Measurements from ENCODE around the gene SFSWAP.
A peak's percentile ranks its signal among the peaks of the same experiment; 100 is the strongest.

Gene SFSWAP

DNA sequence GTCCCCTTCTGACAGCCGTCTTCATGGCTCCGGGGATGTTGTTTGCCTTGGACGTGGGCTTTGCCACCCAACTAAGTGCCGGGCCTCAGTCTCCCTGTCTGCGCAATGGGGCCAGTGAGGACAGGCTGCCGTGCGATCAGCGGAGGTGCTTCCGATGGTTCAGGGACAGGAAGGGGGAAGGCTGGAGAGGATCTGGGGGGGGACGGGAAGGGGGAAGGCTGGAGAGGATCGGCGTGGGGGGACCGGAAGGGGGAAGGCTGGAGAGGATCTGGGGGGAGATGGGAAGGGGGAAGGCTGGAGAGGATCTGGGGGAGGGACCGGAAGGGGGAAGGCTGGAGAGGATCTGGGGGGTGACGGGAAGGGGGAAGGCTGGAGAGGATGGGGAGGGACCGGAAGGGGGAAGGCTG, 120.7 kb downstream of the SFSWAP start:
- 0 out of 2 replicates have a peak, but pooled peaks have one; percentile 5 for TF ChIP-seq POLR2A (IDR thresholded peaks at IDR 0.05; ENCODE audit: low read depth, low read length)
- DNase-seq (ENCODE audit: insufficient read length, low spot score): peak; percentile 63
- FAIRE-seq: no peak

DNA sequence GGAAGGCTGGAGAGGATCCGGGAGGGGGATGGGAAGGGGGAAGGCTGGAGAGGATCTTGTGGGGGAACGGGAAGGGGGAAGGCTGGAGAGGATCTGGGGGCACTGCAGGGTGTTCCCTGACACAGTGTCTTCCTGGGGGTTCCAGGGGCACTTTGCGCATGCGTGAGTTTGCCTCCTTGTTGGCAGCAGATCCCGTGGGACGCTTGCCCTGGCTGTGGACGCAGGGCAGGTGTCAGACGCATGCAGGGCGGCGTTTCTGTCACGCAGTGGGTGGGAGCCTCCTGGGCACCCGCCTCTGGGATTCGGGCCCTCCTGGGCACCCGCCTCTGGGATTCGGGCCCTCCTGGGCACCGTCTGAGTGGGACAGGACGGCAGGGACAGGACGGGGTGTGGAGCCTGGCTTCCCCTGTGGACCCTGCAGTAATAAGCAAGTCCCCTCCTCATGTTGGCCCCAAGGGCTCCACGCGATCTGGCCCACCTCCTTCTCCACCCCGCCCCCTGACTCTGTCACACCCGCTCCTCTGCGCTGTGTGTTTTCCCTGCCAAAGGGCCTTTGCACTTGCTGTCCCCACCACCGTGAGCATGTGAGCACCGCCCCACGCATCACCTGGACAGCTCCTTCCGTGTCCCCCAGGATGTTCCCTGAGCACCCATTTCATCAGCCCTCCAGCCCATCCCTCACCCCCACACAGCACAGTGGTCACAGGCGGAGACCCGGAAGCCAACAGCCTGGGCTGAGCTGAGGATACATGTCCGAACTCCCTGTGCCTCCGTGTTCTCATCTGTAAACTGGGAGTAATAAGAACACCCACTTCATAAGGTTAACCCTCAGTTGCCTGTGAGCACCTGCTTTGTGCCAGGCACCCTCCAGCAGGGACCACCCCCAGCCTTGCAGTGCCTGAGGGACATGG, 121.7 kb downstream of the SFSWAP start:
- TF ChIP-seq POLR2A (IDR thresholded peaks at IDR 0.05; ENCODE audit: low read depth, low read length): no peak; the same call in 1 of the 2 replicates
- no peak for FAIRE-seq
- DNase-seq (ENCODE audit: insufficient read length, low spot score): peak; percentile 91

DNA sequence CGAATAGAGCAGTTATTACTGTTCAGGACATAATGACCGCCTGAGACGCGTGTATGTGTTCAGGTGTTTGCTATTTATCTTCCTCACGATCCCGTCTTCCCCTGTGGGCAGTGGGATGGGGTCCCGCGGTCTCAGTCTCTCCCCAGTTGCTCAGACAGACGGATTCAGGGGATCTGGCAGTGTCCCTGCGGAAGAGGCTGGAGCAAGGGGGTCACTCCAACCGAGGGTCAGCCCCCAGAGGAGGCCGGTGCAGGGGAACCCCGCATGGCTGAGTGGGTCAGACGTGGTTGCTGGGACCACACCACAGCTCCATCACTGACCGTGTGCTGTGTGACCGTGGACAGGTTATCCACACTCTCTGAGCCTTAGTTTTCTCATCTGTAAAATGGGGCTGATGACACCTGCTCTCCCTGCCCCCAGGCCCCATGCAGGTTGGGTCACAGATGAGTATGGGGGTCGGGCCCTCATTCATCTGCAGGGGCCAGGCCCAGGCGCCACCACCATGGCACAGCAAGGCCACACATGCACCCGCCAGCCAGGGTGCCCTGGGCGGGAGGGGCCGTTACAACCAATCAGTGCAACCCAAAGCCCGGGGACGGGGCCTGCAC, 122.5 kb downstream of the SFSWAP start:
- TF ChIP-seq POLR2A (IDR thresholded peaks at IDR 0.05; ENCODE audit: low read depth, low read length): no peak
- no peak for DNase-seq (ENCODE audit: insufficient read length, low spot score)
- FAIRE-seq: no peak

DNA sequence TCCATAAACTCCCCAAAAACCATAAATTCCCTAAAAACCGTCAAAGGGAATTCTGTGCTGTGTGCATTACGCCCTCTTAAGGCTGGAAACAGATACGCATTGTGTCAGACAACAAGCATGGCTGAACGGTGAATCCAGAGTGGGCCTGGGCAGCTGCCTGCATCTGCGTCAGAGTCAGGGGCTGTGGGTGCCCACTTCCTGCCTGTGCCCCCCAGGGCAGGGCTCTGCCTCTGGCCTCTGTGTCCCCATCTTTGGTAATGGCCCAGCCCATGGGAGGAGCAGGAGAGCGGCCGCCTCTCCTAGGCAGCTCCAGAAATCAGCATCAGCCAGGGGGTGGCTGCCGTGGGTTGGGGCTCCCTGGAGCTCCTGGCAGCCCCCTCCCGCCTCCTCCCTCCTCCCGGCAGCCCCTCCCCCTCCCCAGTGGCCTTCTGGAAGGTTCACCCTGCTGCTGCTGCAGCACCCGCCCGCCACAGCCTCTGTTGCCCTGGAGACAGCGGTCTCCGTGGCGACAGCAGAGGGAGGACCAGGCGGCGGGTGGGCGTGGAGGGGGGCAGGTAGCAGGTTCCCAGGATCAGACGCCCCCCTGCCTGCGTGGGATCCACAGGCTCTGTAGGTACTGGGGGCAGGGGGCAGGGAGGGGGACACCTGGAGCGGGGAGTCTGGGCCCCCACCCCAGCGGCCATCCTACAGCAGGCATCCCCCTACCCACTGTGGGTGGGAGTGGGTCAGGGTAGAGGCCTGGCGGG, 123.2 kb downstream of the SFSWAP start:
- no peak for FAIRE-seq
- no peak for DNase-seq (ENCODE audit: insufficient read length, low spot score)
- no peak for TF ChIP-seq POLR2A (IDR thresholded peaks at IDR 0.05; ENCODE audit: low read depth, low read length)

DNA sequence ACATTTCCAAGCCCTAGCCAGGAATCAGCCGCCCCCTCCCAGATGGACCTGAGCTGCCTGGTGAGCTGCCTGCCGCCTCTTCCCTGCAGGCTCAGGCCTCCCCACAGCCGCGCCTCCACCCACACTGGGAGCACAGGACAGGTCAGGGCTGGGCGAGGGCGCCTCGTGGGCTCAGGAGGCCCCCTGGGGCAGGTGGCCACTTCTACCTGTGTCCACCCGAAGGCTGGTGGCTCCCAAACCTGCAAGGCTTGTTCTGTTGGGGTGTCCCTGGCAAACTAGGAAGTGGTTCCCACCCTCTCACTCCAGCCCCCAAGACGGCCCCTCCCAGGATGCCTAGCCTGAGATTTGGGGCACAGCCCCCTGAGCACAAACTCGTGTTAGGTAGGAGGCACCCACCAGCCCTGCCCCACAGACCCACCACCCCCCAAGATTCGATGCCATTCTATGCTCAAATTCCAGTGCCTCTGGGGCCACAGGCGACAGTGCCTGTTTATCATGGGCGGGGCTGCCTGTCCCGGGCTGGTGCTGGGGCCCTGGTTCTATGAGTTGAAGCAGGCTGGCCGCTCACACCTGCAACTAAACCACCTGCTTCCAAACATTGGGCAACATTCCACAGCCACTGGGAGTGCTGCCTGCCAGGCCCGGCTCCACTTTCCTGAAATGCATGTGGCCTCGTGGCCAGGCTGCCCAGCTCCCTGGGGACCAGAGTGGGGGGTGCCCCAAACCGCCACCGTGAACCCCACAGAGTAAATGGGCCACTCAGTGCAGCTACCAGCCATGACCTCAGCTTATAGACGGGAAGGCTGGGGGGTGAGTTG, 124.1 kb downstream of the SFSWAP start:
- DNase-seq (ENCODE audit: insufficient read length, low spot score) (no peak), FAIRE-seq (no peak)
- TF ChIP-seq POLR2A (IDR thresholded peaks at IDR 0.05; ENCODE audit: low read depth, low read length): no peak

DNA sequence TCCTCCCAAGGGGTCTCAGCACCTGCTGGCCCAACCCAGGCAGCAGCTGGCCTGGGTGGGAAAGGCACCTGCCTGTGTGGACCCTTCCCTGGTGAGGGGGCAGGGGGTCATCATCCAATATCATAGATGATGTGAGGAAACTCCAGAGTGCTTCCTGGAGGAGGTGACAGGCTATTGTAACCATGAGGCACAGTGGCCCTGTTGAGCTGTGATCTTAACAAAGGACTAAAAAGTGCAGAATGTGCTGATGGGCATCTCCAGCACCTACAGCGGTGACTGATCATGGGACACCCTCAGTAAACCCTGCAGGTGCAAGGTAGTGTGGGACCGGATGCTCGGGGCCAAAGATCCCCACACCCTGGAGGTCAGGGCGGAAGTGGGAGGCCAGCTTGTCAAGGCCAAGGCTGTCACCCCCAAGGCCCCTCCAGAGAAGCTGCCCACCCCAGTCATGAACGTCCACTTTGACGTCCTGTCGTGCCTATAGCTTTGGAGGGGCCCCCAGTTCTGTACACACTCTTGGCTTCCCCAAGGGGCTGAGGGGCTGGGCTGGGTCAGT, 124.8 kb downstream of the SFSWAP start:
- no peak for DNase-seq (ENCODE audit: insufficient read length, low spot score)
- TF ChIP-seq POLR2A (IDR thresholded peaks at IDR 0.05; ENCODE audit: low read depth, low read length): no peak
- FAIRE-seq: no peak

DNA sequence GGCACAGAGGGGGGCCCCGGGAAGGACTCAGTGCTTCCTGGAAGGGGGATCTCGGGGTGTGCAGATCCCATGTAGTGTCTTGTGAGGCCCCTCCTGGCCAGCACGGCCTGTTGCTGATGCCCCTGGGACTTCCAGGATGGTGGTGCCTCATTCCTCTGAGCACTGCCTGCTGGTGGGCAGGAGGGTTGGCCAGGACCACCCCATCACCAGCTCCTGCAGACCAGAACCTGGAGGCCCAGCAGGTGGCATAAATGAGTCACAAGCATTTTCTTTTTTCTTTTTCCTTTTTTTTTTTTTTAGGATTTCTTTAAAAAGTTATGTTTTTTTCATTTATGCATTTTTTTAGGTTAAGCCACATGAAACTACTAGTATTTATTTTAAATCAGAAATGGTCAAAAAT, 125.3 kb downstream of the SFSWAP start:
- no peak for TF ChIP-seq POLR2A (IDR thresholded peaks at IDR 0.05; ENCODE audit: low read depth, low read length)
- FAIRE-seq: no peak

DNA sequence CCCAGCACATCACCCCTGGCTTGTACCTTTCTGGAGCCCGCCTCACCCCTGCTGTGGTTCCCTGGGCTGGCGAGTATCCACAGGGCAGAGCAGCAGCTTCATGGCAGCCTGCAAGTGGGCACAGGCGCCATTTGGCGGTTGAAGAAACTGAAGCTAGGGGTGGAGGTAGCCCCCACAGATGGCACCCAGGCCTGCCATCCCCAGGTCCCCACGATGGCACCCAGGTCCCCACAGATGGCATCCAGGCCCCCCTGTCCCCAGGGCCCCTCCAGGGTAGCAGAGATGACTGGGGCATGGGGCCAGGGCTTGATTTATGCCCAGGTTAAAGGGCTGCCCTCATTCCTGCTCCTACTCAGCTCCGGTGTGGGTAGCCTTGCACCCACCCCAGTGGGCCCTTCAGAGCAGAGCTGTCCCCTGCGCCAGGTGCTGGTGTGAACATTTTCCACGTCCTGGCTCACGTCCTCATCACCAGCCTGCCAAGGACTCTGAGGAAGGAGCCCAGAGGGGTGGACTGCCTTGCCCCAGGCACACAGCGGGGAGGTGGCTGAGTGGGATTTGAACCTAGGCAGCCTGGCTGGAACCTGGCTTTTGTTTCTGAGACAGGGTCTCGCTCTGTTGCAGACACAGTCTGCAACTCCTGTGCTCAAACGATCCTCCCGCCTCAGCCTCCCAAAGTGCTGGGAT, 126.0 kb downstream of the SFSWAP start:
- no peak for FAIRE-seq
- no peak for DNase-seq (ENCODE audit: insufficient read length, low spot score)
- no peak for TF ChIP-seq POLR2A (IDR thresholded peaks at IDR 0.05; ENCODE audit: low read depth, low read length)

More for the DNA sequence above, 125.3 kb downstream of the SFSWAP start:
- no peak for DNase-seq (ENCODE audit: insufficient read length, low spot score)

DNA sequence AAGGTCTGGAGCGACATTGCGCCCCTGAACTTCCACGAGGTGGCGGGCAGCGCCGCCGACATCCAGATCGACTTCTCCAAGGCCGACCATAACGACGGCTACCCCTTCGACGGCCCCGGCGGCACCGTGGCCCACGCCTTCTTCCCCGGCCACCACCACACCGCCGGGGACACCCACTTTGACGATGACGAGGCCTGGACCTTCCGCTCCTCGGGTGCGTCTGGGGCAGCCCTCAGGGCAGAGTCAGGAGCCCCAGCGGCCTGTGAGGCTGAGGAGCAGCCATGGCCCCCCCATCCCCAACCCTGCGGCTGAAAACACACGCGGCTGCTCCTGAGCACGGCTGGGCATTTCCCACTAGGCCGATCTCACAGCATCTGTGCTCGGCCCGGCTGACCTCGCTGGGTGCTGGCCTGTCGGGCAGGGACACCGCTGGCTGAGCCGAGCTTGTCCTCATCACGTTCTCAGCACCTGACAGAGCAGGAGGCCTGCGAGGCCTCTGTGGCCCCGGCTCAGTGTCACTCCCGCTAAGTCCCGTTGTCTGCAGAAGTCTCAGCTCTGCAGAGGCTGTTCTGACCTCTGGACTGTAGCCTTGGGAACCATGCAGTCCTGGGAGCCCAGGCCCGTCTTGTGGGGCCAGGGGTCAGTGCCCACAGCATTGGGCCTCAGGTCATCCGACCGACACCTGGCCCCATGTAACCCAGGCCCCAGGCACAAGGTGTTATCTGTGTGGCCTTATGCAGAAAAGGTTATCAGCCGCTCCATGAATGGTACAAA, 129.9 kb downstream of the SFSWAP start:
- DNase-seq (ENCODE audit: insufficient read length, low spot score) (no peak), FAIRE-seq (no peak)
- TF ChIP-seq POLR2A (IDR thresholded peaks at IDR 0.05; ENCODE audit: low read depth, low read length): no peak

DNA sequence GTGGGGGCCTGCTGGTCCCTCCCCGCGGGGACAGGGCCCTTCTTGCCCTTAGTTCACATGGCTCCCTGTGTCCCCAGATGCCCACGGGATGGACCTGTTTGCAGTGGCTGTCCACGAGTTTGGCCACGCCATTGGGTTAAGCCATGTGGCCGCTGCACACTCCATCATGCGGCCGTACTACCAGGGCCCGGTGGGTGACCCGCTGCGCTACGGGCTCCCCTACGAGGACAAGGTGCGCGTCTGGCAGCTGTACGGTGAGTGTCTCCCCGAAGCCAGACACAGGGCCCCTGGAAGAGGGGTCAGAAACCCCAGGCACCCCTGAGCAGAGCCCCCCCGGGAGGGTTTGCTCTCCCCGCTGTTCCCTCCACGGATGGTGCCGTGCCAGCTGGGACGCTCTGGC, 130.7 kb downstream of the SFSWAP start:
- FAIRE-seq (no peak), DNase-seq (ENCODE audit: insufficient read length, low spot score) (no peak)
- no peak for TF ChIP-seq POLR2A (IDR thresholded peaks at IDR 0.05; ENCODE audit: low read depth, low read length)

DNA sequence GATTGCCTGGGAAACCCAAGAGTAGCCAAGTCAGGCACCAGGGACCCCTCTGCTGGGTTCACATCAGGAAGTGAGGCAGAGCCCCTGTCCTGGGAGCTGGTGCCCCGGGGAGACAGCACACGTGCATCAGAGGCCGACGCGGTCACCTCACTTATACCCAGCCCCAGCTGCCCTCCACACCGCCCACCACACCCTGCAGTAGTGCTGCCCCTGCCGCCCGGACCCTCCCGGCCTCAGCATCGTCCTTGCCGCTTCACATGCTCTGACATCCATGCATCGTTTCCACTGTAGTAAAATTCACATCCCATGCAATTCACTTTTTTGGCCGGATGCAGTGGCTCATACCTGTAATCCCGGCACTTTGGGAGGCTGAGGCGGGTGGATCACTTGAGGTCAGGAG, 131.3 kb downstream of the SFSWAP start:
- DNase-seq (ENCODE audit: insufficient read length, low spot score) (no peak), FAIRE-seq (no peak)
- TF ChIP-seq POLR2A (IDR thresholded peaks at IDR 0.05; ENCODE audit: low read depth, low read length): no peak

DNA sequence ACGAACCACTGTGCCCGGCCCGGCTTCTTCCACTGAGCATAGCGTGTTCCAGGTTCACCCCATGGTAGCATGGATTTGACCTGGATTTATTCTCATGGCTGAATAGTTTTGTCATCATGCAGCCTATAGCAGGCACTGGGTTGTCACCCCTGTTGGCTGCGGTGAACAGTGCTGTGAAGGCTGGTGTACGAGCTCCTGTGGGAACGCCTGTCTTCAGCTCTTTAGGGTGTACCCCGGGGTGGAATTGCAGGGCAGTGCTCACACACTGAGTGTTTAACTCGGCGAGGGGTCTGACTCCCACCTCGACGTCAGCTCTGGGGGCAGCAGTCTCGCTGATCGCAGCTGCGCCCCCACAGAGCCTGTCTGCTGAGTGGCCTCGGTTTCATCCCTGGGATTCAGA, 132.6 kb downstream of the SFSWAP start:
- no peak for TF ChIP-seq POLR2A (IDR thresholded peaks at IDR 0.05; ENCODE audit: low read depth, low read length)
- FAIRE-seq (no peak), DNase-seq (ENCODE audit: insufficient read length, low spot score) (no peak)
